Panc1 (cell line): Measurements from ENCODE around the gene MANEAL. TPM values are rescaled to one million over a fixed set of nuclear protein-coding genes. Genes with fewer than 3 reads are reported as not detected.

Experiments used
- ATAC-seq: fragments of 200-7000 bp; cut with Tn5 transposase; 2 replicates; pipeline ENCODE4 v1.9.1; 2020; ENCODE audit warnings: mild to moderate bottlenecking, moderate library complexity
- BruUV-seq: library from RNA; stranded (reverse); fragments of 400-500 nt; replicated peaks from 2 replicates; lab custom pipeline; 2021; lab: Mats Ljungman, UMichigan
- CTCF ChIA-PET: fragments of 300-600 bp; sonication (Branson Sonifier 250); formaldehyde crosslinking; loops from one replicate; lab custom pipeline; 2022; ENCODE audit warnings: antibody characterized with exemption; lab: Charles Lee
- POLR2A ChIA-PET: fragments of 300-600 bp; sonication (Branson Sonifier 250); formaldehyde crosslinking; loops from one replicate; lab custom pipeline; 2022; ENCODE audit warnings: antibody characterized with exemption; lab: Charles Lee
- DNase-seq: peaks from one replicate; pipeline ENCODE4 v3.0.0-alpha.2; 2010; ENCODE audit warnings: low read depth, low spot score
- H3K27ac ChIP-seq: 2 replicates; pipeline ENCODE4 v1.5.1; 2011; ENCODE audit warnings: mild to moderate bottlenecking, low read length, inconsistent platforms
- H3K27me3 ChIP-seq: fragments of 200-500 bp; sonication (Bioruptor generic); 2 replicates; pipeline ENCODE4 v1.6.0; 2014; ENCODE audit warnings: low read length, inconsistent platforms; ENCODE audit not compliant: control insufficient read depth, insufficient read depth
- H3K36me3 ChIP-seq: fragments of 200-500 bp; sonication (Bioruptor generic); 2 replicates; pipeline ENCODE4 v1.5.1; 2014; ENCODE audit warnings: inconsistent platforms, mild to moderate bottlenecking, low read length, moderate library complexity; ENCODE audit not compliant: control insufficient read depth, insufficient read depth
- H3K4me1 ChIP-seq: 2 replicates; pipeline ENCODE4 v1.5.1; 2011; ENCODE audit warnings: inconsistent platforms, mild to moderate bottlenecking, low read length, moderate library complexity; ENCODE audit not compliant: control insufficient read depth, insufficient read depth
- H3K4me3 ChIP-seq, 2 experiments: 2 replicates each; pipeline ENCODE4 v1.5.1; 2011 to 2012; ENCODE audit warnings: low read depth in 2 of 2, low read length in 2 of 2, mild to moderate bottlenecking in 2 of 2, inconsistent platforms in 1 of 2, moderate library complexity in 1 of 2
- H3K9me3 ChIP-seq: fragments of 200-500 bp; sonication (Bioruptor generic); 2 replicates; pipeline ENCODE4 v1.5.1; 2014; ENCODE audit warnings: low read depth, mild to moderate bottlenecking, inconsistent platforms, low read length, moderate library complexity; ENCODE audit not compliant: control insufficient read depth, insufficient read depth
- CTCF ChIP-seq: fragments of 450-650 bp; IDR thresholded peaks from 2 replicates; pipeline ENCODE4 v1.5.1; 2017; ENCODE audit warnings: mild to moderate bottlenecking
- POLR2AphosphoS5 ChIP-seq: IDR thresholded peaks from 2 replicates; pipeline ENCODE4 v1.6.1; 2012; ENCODE audit warnings: mild to moderate bottlenecking, low read depth, low read length, moderate library complexity
- REST ChIP-seq, 2 experiments: IDR thresholded peaks; 2 replicates each; pipeline ENCODE4 v1.6.1; 2011 to 2012; ENCODE audit warnings: low read depth in 2 of 2, control low read depth in 1 of 2, low read length in 1 of 2, mild to moderate bottlenecking in 1 of 2, moderate library complexity in 1 of 2; ENCODE audit not compliant: insufficient read depth in 1 of 2
- SIN3A ChIP-seq: IDR thresholded peaks from 2 replicates; pipeline ENCODE4 v1.6.1; 2012; ENCODE audit warnings: low read depth, mild to moderate bottlenecking, low read length, moderate library complexity, borderline replicate concordance; ENCODE audit not compliant: insufficient read depth
- TCF7L2 ChIP-seq: IDR thresholded peaks from 2 replicates; pipeline ENCODE4 v1.6.1; 2011; ENCODE audit warnings: mild to moderate bottlenecking, low read depth, low read length, inconsistent platforms
- in situ Hi-C: cut with HindIII; loops from 2 replicates; pipeline ENCODE4 v1.10.0; 2016; ENCODE audit warnings: low sequenced_read_pairs, low pct_unique_long_range_greater_than_20kb
- intact Hi-C: fragments of 100-400 bp; cut with micrococcal nuclease; formaldehyde crosslinking; loops from one replicate; pipeline ENCODE4 v1.10.0; 2022; ENCODE audit not compliant: unreplicated experiment
- total RNA-seq: library from RNA; stranded (reverse); gene quantifications from one replicate; pipeline ENCODE4 v1.2.1, GENCODE V29; 2021; ENCODE audit not compliant: unreplicated experiment

MANEAL gene
- total RNA-seq, 1 experiment from 2014 or later = 29.7 TPM

- intact Hi-C loops = no loop called here
- POLR2A ChIA-PET = interaction anchor here (0.5 kb wide), 1 partner anchor 38 kb away, joined by 4 read pairs; no protein-coding TSS in a partner anchor
Observed at GRCh38 chr1:37759451-37759850, 34.2 kb upstream of the MANEAL start.

GRCh38 chr1:37761416-37762095, 32.1 kb upstream of the MANEAL start:
- in situ Hi-C loops = no loop called here
- peaks cover 7% of the 10 kb centered on the region; the same call in 1 of the 2 replicates for H3K4me1 ChIP-seq
- TF ChIP-seq TCF7L2 (no peak), REST (IDR thresholded peaks at IDR 0.05; ENCODE audit: insufficient read depth in 1 of 2, low read depth in 2 of 2, low read length in 1 of 2) (peak in 1 of 2 experiments; percentile 40; a peak in 1 of 4 replicates)
- no peak for ATAC-seq
- intact Hi-C loops = no loop called here
- no peaks in the 10 kb centered on the region for H3K9me3 ChIP-seq
- no peak overlapping the region for H3K27ac ChIP-seq
- ChIA-PET CTCF (no interaction called here), POLR2A (no interaction called here)
- no peak overlapping the region for H3K4me3 ChIP-seq
- DNase-seq = no peak
- H3K27me3 ChIP-seq = peaks cover 25% of the 10 kb centered on the region
- no TSS peak for BruUV-seq
- H3K36me3 ChIP-seq = no peaks in the 10 kb centered on the region

More at GRCh38 chr1:37759451-37759850, 34.2 kb upstream of the MANEAL start:
- no TSS peak for BruUV-seq
- ATAC-seq (no peak), DNase-seq (no peak)
- in situ Hi-C loops = no loop called here
- CTCF ChIA-PET = no interaction called here
- H3K4me1 ChIP-seq = peaks cover 2% of the 10 kb centered on the region; the same call in 1 of the 2 replicates
- no peaks in the 10 kb centered on the region for H3K36me3 ChIP-seq
- no peak for TF ChIP-seq POLR2AphosphoS5
- H3K4me3 ChIP-seq = no peak overlapping the region
- peaks cover 23% of the 10 kb centered on the region for H3K27me3 ChIP-seq
- no peak overlapping the region for H3K27ac ChIP-seq
- H3K9me3 ChIP-seq = no peaks in the 10 kb centered on the region

GRCh38 chr1:37762516-37762915, 31.1 kb upstream of the MANEAL start:
- no peak for DNase-seq
- no TSS peak for BruUV-seq
- no peak for ATAC-seq
- Histone ChIP-seq H3K4me1 (peaks cover 10% of the 10 kb centered on the region; the same call in 1 of the 2 replicates), H3K36me3 (no peaks in the 10 kb centered on the region), H3K27ac (no peak overlapping the region), H3K4me3 (no peak overlapping the region), H3K9me3 (no peaks in the 10 kb centered on the region), H3K27me3 (peaks cover 31% of the 10 kb centered on the region)
- ChIA-PET CTCF (no interaction called here), POLR2A (no interaction called here)
- TF ChIP-seq REST (IDR thresholded peaks at IDR 0.05; ENCODE audit: insufficient read depth in 1 of 2, low read depth in 2 of 2, low read length in 1 of 2) (no peak), TCF7L2 (no peak), SIN3A (no peak), CTCF (no peak), POLR2AphosphoS5 (no peak)
- intact Hi-C loops = no loop called here
- in situ Hi-C loops = no loop called here
